GM23338 (cell line): ENCODE data around the gene PSMB7. TPM values are rescaled to one million over a fixed set of nuclear protein-coding genes. Genes with fewer than 3 reads are reported as not detected.

ENCODE experiments used
- ATAC-seq: fragments of 200-7000 bp; cut with Tn5 transposase; 3 replicates; pipeline ENCODE4 v1.9.1; 2020
- DNase-seq: peaks from one replicate; pipeline ENCODE4 v3.0.0-alpha.2; 2015; ENCODE audit warnings: low spot score
- H2AFZ ChIP-seq: fragments of 200-600 bp; sonication (generic); 2 replicates; pipeline ENCODE4 v1.8.0; 2016; ENCODE audit warnings: antibody characterized with exemption, mild to moderate bottlenecking, moderate library complexity
- H3F3A ChIP-seq: fragments of 200-600 bp; sonication (generic); replicated peaks from 2 replicates; pipeline ENCODE4 v1.8.0; 2017; ENCODE audit warnings: antibody characterized with exemption, mixed run types, low read depth
- H3K27ac ChIP-seq: fragments of 200-600 bp; sonication (generic); 2 replicates; pipeline ENCODE4 v1.6.1; 2016; ENCODE audit warnings: low read depth
- H3K27me3 ChIP-seq: fragments of 200-600 bp; sonication (generic); 2 replicates; pipeline ENCODE4 v1.8.0; 2016; ENCODE audit warnings: mild to moderate bottlenecking, mixed run types, moderate library complexity; ENCODE audit not compliant: insufficient read depth
- H3K36me3 ChIP-seq: fragments of 200-600 bp; sonication (generic); 2 replicates; pipeline ENCODE4 v1.8.0; 2016; ENCODE audit warnings: mild to moderate bottlenecking; ENCODE audit not compliant: insufficient read depth
- H3K4me1 ChIP-seq: fragments of 200-600 bp; sonication (generic); 2 replicates; pipeline ENCODE4 v1.8.0; 2016; ENCODE audit warnings: mild to moderate bottlenecking, moderate library complexity; ENCODE audit not compliant: insufficient read depth
- H3K4me2 ChIP-seq: fragments of 200-600 bp; sonication (generic); 2 replicates; pipeline ENCODE4 v1.7.1; 2017; ENCODE audit warnings: mixed run types
- H3K4me3 ChIP-seq: fragments of 200-600 bp; sonication (generic); 2 replicates; pipeline ENCODE4 v1.6.1; 2016; ENCODE audit warnings: mixed run types
- H3K79me2 ChIP-seq: fragments of 200-600 bp; sonication (generic); replicated peaks from 2 replicates; pipeline ENCODE4 v1.8.0; 2017; ENCODE audit warnings: mild to moderate bottlenecking; ENCODE audit not compliant: insufficient read depth
- H3K9me2 ChIP-seq: fragments of 200-600 bp; sonication (generic); 2 replicates; pipeline ENCODE4 v1.8.0; 2017; ENCODE audit not compliant: insufficient read depth
- H4K20me1 ChIP-seq: fragments of 200-600 bp; sonication (generic); replicated peaks from 2 replicates; pipeline ENCODE4 v1.8.0; 2017; ENCODE audit warnings: mild to moderate bottlenecking; ENCODE audit not compliant: insufficient read depth
- H3K27ac Mint-ChIP-seq: 2 replicates; pipeline ENCODE4 v1.8.0; 2020; ENCODE audit warnings: inconsistent platforms, mild to moderate bottlenecking, moderate library complexity, mixed read lengths
- H3K27me3 Mint-ChIP-seq: 3 replicates; pipeline ENCODE4 v1.8.0; 2022; ENCODE audit warnings: low read depth, mild to moderate bottlenecking, moderate library complexity, mixed read lengths, inconsistent platforms; ENCODE audit not compliant: insufficient read depth, poor library complexity
- H3K36me3 Mint-ChIP-seq: 3 replicates; pipeline ENCODE4 v1.8.0; 2021; ENCODE audit warnings: low read depth, mild to moderate bottlenecking, inconsistent platforms, moderate library complexity, mixed read lengths
- H3K4me1 Mint-ChIP-seq: 3 replicates; pipeline ENCODE4 v1.8.0; 2020; ENCODE audit warnings: mild to moderate bottlenecking, inconsistent platforms, mixed read lengths
- H3K4me3 Mint-ChIP-seq: 3 replicates; pipeline ENCODE4 v1.8.0; 2021; ENCODE audit warnings: moderate library complexity, mild to moderate bottlenecking, inconsistent platforms, mixed read lengths
- H3K9me3 Mint-ChIP-seq: 3 replicates; pipeline ENCODE4 v1.8.0; 2020; ENCODE audit warnings: moderate library complexity, mild to moderate bottlenecking, inconsistent platforms, mixed read lengths
- CREB1 ChIP-seq: fragments of 250-450 bp; sonication (Bioruptor Pico); IDR thresholded peaks from 2 replicates; pipeline ENCODE4 v1.5.0; 2020; ENCODE audit warnings: low read depth, mild to moderate bottlenecking, moderate library complexity
- CTCF ChIP-seq, 2 experiments: fragments of 200-600 bp in 1 of 2; sonication (generic) in 1 of 2; conservative IDR thresholded peaks; 2 replicates each; pipeline versions ENCODE4 v1.5.1 to v1.6.1; 2016 to 2017; ENCODE audit warnings: antibody characterized with exemption in 2 of 2, low read depth in 2 of 2, mild to moderate bottlenecking in 2 of 2, moderate library complexity in 1 of 2
- ETS1 ChIP-seq: IDR thresholded peaks from 2 replicates; pipeline ENCODE4 v1.6.1; 2016; ENCODE audit warnings: antibody characterized with exemption
- EZH2 ChIP-seq: fragments of 200-600 bp; sonication (generic); IDR thresholded peaks from one replicate; pipeline ENCODE4 v1.8.0; 2017; ENCODE audit warnings: antibody characterized with exemption, mild to moderate bottlenecking, low read depth; ENCODE audit not compliant: unreplicated experiment
- EZH2phosphoT487 ChIP-seq: fragments of 200-600 bp; sonication (generic); IDR thresholded peaks from one replicate; pipeline ENCODE4 v1.8.1; 2018; ENCODE audit warnings: antibody characterized with exemption; ENCODE audit not compliant: unreplicated experiment
- JUNB ChIP-seq: IDR thresholded peaks from one replicate; pipeline ENCODE4 v1.6.1; 2016; ENCODE audit warnings: antibody characterized with exemption; ENCODE audit not compliant: unreplicated experiment
- NANOG ChIP-seq: IDR thresholded peaks from 2 replicates; pipeline ENCODE4 v1.6.1; 2016; ENCODE audit warnings: antibody characterized with exemption, borderline replicate concordance
- POLR2AphosphoS5 ChIP-seq: IDR thresholded peaks from 2 replicates; pipeline ENCODE4 v1.6.1; 2016; ENCODE audit warnings: antibody characterized with exemption, low read depth
- REST ChIP-seq: IDR thresholded peaks from one replicate; pipeline ENCODE4 v1.6.1; 2018; ENCODE audit warnings: antibody characterized with exemption; ENCODE audit not compliant: unreplicated experiment
- STAT1 ChIP-seq: IDR thresholded peaks from one replicate; pipeline ENCODE4 v1.6.1; 2016; ENCODE audit warnings: antibody characterized with exemption; ENCODE audit not compliant: unreplicated experiment
- ZNF114 ChIP-seq: fragments of 250-450 bp; sonication (Bioruptor Pico); IDR thresholded peaks from 2 replicates; pipeline ENCODE4 v1.5.0; 2020; ENCODE audit warnings: mild to moderate bottlenecking, moderate library complexity
- ZNF331 ChIP-seq: fragments of 250-450 bp; sonication (Bioruptor Pico); IDR thresholded peaks from 2 replicates; pipeline ENCODE4 v1.5.0; 2020; ENCODE audit warnings: low read depth, mild to moderate bottlenecking, moderate library complexity
- ZNF462 ChIP-seq: fragments of 250-450 bp; sonication (Bioruptor Pico); IDR thresholded peaks from 2 replicates; pipeline ENCODE4 v1.5.0; 2020; ENCODE audit warnings: mild to moderate bottlenecking, moderate library complexity
- polyA plus RNA-seq: library from polyadenylated mRNA; unstranded; fragments of >200 nt; fragmentation: Nextera tagmentation; extraction: Ambion mirVana; gene quantifications from 2 replicates; pipeline ENCODE4 v1.2.1, GENCODE V29; 2016
- total RNA-seq: library from RNA; depleted of rRNA; stranded (reverse); fragments of >200 nt; shearing (Covaris generic); gene quantifications from 2 replicates; pipeline ENCODE4 v1.2.3, GENCODE V29; 2014

Gene PSMB7
- total and polyA plus RNA-seq, 2 experiments from 2014 or later, result 255 to 268 TPM

GRCh38 chr9:124384846-124385245, 30.4 kb downstream of the PSMB7 start:
- peaks cover 15% of the 10 kb centered on the region for H4K20me1 ChIP-seq
- no peaks in the 10 kb centered on the region for H3F3A ChIP-seq
- H3K9me2 ChIP-seq, result no peaks in the 10 kb centered on the region
- Mint-ChIP-seq H3K9me3 (no peaks in the 10 kb centered on the region), H3K36me3 (peaks cover 16% of the 10 kb centered on the region), H3K27ac (no peak overlapping the region), H3K4me1 (peaks cover 28% of the 10 kb centered on the region), H3K4me3 (no peak overlapping the region), H3K27me3 (peaks cover 3% of the 10 kb centered on the region)
- H3K4me1 ChIP-seq, result no peaks in the 10 kb centered on the region
- no peak overlapping the region for H3K4me3 ChIP-seq
- H3K27ac ChIP-seq, result no peak overlapping the region; the same call in 1 of the 2 replicates
- TF ChIP-seq REST, result no peak
- no peak for TF ChIP-seq ETS1
- no peak for TF ChIP-seq POLR2AphosphoS5
- no peak for TF ChIP-seq STAT1
- TF ChIP-seq CREB1 (CRISPR knock-in tag), result no peak
- TF ChIP-seq CTCF (conservative IDR thresholded peaks at IDR 0.05; ENCODE audit: low read depth in 2 of 2), result no peak
- no peak for TF ChIP-seq EZH2phosphoT487
- TF ChIP-seq JUNB, result no peak
- no peak for TF ChIP-seq NANOG
- TF ChIP-seq ZNF462, result no peak
- TF ChIP-seq ZNF114 (CRISPR knock-in tag), result no peak
- no peak for TF ChIP-seq EZH2
- TF ChIP-seq ZNF331, result no peak
- H3K79me2 ChIP-seq, result peaks cover 84% of the 10 kb centered on the region
- no peak for ATAC-seq
- DNase-seq, result no peak
- H2AFZ ChIP-seq, result no peak overlapping the region
- no peaks in the 10 kb centered on the region for H3K27me3 ChIP-seq
- no peaks in the 10 kb centered on the region; the same call in 1 of the 2 replicates for H3K36me3 ChIP-seq
- H3K4me2 ChIP-seq, result no peak overlapping the region
